Right hindlimb (tissue), 1 donor: Measurements from ENCODE around the gene NOC2L.

Experiments
- DNase-seq: peaks from one replicate; pipeline ENCODE4 v3.0.0-alpha.2; 2018

NOC2L gene

DNA sequence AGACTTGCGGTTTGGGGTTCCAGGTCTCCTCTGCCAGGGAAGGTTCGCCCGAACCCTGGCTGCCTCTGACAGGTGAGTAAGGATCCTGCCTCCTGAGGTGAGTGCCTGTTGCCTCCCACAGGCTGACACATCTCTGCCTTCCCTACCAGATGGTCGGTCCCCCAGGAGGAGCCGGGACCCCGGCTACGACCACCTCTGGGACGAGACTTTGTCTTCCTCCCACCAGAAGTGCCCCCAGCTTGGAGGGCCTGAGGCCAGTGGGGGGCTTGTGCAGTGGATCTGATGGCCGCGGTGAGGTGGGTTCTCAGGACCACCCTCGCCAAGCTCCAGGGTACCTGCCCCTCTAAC is 15.2 kb upstream of the NOC2L start:
- peak; percentile 11 for DNase-seq

- DNase-seq: peak; percentile 16
Measured at GRCh38 chr1:973459-974292, 14.6 kb upstream of the NOC2L start.

- DNase-seq: no peak
Measured at GRCh38 chr1:972726-973458, 13.8 kb upstream of the NOC2L start.

DNA sequence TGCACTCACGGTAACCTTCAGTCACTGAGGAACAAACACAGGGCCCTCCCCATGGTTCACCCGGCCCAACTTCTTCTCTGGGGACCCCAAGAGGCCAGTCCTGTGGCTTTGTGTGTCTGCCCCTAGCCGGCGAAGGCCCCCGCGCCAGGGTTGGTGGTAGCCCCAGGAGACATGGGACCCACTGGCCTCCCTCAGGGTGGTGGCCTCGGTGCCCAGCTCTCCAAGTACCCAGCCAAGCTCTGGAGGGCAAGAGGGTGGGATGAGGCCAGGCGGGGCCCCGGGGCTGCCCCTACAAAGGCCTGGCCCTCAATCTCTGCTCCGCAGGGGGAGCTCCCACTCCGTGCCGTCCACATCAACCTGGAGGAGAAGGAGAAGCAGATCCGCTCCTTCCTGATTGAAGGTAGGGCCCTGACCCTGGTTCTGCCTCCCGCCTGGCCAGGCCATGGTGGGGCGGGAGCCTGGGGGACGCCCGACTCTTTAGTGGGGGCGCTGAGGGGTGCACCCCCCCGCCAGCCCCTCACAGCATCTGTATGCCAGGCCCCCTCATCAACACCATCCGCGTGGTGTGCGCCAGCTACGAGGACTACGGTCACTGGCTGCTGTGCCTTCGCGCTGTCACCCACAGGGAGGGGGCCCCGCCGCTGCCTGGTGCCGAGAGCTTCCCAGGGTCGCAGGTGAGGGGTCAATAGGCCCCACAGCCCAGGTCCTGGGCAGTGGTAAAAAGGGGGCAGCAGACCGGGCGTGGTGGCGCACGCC is 12.9 kb upstream of the NOC2L start:
- DNase-seq: peak; percentile 16

DNA sequence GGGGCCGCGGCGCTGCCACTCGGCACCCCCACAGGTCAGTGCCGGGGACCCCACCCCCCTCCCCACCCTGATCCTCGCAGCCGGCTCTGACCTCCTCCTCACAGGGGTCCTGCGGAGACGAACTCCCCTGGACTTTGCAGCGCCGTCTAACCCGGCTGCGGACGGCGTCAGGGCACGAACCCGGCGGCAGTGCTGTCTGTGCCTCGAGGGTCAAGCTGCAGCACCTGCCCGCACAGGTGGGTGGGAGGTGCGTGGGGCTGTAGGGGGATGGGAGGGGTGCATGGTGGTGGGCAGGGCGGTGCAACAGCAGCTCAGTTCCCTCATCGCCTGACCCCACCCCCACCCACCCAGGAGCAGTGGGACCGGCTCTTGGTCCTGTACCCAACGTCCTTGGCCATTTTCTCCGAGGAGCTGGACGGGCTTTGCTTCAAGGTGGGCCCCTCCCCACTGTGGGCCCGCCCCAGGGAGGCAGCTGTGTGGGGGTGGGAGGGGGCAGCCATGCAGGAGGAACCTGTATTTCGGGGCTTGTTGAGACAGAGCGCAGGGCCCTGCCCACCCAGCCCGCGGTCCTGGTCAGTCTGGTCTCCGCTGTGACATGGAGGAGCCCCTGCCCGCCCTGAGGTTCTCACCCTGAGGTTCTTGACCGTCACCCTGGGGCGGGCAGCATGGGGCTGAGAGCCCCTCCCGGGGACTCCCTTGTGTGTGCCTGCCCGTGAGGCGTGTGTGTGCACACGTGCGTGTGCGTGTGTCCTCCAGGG is 12.1 kb upstream of the NOC2L start:
- DNase-seq: peak; percentile 12

DNA sequence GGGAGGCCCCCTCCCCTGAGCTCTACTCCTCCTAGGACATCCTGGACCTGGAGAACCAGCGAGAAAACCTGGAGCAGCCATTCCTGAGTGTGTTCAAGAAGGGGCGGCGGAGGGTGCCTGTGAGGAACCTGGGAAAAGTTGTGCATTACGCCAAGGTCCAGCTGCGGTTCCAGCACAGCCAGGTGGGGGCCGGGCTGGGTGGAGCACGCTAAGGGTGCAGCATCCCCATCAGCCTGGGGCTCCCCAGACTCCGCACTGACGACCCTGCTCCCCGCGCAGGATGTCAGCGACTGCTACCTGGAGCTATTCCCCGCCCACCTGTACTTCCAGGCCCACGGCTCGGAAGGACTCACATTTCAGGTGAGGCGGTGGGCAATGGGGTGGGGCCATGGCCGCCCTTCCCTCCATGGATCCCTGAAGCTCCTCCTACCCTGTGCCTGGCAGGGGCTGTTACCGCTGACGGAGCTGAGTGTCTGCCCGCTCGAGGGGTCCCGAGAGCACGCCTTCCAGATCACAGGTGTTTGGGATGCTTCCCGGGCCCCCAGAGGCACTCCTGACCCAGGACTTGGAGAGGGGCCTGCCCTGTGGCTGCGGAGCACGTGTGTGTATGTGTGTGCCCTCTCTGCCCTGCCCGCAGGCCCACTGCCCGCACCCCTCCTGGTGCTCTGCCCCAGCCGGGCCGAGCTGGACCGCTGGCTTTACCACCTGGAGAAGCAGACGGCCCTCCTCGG is 11.4 kb upstream of the NOC2L start:
- peak; percentile 17 for DNase-seq

DNA sequence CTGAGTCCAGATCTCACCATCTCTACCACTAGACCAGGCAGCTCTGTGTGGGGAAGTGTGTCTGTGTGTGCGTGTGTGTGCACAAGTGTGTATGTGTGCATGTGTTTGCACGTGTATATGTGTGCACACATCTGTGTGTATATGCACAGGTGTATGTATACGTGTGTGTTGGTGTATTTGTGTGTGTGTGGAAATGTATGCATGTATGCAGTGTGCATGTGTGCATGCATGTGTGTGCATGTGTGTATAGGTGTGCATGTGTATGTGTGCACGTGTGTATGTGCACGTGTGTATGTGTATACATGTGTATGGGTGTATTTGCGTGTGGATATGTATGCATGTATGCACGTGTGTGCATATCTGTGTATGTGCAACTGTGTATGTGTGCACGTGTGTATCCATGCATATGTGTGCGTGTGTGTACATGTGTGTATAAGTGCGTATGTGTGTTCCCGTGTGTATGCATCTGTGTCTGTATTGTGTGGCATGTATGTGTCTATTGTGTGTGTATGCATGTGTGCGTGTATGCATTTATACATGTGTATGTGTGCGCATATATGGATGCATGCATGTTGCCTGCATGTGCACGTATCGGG is 10.3 kb upstream of the NOC2L start:
- no peak for DNase-seq

DNA sequence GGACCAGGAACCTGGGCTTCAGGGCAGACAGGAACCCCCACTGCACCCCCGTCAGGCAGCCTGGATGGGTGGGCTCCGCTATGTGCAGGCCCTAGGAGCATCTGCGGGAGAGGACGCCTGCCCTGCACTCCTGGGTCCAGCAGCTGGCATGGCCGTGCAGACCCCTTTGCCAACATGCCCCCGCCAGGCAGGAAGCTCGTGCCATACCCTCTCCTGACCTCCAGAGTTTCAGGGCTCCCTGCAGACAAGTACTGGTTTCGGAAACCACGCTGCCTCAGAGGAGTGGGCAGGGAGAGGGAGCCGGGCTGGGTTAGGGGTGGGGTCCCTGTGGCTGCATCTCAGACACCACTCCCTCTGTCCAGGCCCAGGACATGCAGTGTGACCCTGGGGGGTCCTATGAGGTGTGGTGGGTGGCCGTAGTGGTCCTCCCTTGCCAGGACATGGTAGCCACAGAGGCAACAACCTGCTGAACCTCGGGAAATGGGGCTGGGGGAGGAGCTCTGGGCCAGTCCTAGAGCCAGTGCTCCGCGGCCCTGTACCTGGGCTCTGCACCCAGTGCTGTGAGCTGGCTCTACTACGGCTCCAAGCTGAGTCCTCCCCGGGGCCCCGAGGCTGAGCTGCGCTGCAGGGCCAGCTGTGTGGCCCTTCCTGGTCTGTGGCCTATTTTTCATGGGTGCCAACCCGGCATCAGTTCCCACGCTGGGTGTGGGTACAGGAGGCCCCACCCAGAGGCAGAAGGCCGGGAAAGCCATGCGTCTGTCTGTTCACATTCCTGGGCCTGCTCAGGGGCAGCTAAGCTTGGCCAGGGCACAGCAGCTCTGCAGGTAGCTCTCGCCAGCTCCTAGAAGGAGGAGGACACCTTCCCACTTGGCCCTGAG is 8.6 kb upstream of the NOC2L start:
- peak; percentile 17 for DNase-seq

- DNase-seq: no peak
Measured at GRCh38 chr1:966704-967300, 7.7 kb upstream of the NOC2L start.

DNA sequence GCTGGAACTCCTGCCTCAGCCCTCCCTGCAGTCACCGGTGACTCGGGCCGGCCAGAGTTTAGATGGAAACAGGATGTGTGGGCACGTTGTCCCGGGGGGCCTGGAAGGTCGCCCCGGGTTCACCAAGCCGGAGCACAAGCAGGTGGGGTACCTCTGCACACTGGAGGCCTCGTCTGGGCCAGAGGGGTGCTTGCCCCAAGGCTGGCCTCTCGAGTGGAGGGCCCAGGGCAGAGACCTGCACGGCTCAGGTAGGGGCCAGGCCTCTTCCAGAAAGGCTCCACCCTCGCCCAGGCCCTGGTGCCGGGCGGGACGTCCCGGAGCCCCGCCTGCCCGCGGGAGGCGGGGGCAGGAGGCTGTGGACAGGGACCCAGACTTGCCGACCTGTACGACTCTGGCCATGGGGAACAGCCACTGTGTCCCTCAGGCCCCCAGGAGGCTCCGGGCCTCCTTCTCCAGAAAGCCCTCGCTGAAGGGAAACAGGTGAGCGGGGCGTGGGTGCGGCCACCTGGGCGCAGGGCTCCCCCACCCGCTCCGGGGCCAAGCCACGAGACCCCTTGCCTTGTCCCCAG is 7.2 kb upstream of the NOC2L start, which contains the start of gene PLEKHN1:
Gene PLEKHN1 (plus strand): TSS at position 348 of the 569 bp plus-strand sequence. CDS start 50 bp downstream, at position 398.
- DNase-seq: no peak

DNA sequence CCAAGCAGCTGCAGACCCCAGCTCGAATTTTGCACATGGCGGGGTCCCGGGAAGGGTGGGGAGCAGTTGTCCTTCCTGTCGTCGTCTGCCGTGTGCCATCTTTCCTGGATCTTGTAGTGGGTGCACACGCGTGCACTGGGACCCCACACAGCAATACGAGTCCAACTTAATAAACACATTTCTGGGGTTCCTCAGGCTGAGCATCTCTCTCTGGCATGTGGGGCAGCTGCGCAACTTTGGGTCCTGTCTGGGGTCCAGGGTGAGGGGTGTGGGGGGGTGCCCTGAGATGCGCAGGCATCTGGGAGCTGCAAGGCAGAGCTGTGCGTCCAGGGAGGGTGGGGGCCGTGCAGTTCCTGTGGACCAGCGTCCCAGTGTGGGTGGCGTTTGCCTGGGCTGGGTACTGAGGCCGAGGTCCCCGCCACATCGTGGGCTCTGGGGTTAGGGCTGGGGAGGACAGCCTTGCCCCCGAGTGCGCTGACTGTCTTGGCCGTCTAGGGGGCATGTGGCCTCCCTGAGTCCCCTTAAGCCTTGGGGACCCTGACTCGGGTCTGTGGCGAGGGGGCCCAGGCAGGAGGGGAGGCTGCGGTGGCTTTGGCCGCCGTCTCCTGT is 6.6 kb upstream of the NOC2L start:
- no peak for DNase-seq

DNA sequence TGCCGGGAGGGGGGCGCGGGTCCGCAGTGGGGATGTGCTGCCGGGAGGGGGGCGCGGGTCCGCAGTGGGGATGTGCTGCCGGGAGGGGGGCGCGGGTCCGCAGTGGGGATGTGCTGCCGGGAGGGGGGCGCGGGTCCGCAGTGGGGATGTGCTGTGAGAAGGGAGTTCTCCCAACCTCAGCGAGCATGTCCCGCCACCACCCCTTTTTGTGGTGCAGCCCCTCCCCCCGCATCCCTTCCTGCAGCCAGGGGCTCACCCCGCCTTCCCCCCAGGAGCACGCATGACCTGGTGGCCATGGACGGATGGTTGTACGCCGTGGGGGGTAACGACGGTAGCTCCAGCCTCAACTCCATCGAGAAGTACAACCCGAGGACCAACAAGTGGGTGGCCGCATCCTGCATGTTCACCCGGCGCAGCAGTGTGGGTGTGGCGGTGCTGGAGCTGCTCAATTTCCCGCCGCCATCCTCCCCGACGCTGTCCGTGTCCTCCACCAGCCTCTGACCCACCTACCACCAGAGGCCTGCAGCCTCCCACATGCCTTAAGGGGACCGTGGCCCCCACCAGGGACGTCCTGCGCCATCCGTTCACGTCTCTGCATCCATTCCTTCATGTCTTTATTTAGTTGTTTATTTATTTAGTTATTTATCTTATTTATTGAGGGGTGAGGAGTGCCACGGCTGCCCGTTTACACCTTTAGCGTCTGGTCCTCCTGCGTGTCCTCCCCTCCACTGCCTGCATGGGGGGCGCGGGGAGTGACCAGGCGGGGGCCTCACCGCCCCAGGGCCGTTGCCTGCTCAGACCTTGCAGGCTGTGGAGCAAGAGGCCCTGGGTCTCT is 5.9 kb upstream of the NOC2L start:
- DNase-seq: no peak

- no peak for DNase-seq
Measured at GRCh38 chr1:963746-964525, 4.9 kb upstream of the NOC2L start.

- DNase-seq: no peak
Measured at GRCh38 chr1:963301-963651, 4.2 kb upstream of the NOC2L start.

DNA sequence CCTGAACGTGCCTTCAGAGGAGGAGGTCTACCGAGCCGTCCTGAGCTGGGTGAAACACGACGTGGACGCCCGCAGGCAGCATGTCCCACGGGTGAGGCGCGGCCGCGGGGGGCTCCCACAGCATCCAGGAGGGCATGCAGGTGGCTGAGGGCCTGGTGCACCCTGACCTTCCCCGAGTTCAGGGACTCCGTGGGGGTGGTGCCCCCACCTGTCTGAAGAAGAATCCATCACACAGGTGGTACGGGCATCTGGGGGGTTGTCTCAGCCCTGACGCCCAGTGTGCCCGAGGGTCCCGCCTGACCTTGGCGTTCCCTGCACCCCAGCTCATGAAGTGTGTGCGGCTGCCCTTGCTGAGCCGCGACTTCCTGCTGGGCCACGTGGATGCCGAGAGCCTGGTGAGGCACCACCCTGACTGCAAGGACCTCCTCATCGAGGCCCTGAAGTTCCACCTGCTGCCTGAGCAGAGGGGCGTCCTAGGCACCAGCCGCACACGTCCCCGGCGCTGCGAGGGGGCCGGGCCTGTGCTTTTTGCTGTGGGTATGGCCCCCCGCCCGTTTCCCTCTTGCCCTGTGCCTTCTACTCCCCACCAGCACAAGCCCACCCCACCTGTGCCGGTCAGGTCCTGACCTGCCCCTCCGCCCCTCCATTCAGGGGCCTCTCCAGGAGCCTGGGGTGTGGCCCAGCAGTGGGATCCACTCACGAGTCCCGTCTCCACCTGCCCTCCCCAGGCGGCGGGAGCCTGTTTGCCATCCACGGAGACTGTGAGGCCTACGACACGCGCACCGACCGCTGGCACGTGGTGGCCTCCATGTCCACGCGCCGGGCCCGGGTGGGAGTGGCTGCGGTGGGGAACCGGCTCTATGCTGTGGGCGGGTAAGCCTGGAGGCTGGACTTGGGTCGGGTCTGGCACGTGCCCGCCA is 3.6 kb upstream of the NOC2L start:
- DNase-seq: no peak

- no peak for DNase-seq
Measured at GRCh38 chr1:961132-961669, 2.1 kb upstream of the NOC2L start.
